ENCODE measurements around the gene NISCH.
A peak's percentile ranks its signal among the peaks of the same experiment; 100 is the strongest.
"Not testable (repeated sequence)": the region's sequence is repeated elsewhere in the genome, so short reads cannot be mapped to it uniquely, and the experiment has no call there.

The NISCH gene

DNA sequence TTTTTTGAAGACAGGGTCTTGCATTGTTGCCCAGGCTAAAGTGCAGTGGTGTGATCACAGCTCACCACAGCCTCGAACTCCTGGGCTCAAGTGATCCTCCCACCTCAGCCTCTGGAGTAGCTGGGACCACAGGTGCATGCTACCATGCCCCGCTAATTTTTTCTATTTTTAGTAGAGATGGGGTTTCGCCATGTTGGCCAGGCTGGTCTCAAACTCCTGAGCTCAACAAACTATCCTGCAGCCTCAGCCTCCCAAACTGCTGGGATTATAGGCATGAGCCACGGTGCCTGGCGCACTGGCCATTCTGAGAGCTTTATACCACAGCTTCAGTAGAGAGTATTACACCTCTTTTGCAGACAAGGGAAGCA, 71.3 kb downstream of the NISCH start:
- DNase-seq (ENCODE audit: low spot score) = not testable (repeated sequence)

- no peak for DNase-seq (ENCODE audit: low spot score)
These were observed 71.8 kb downstream of the NISCH start for GRCh38 chr3:52527039-52527731.

DNA sequence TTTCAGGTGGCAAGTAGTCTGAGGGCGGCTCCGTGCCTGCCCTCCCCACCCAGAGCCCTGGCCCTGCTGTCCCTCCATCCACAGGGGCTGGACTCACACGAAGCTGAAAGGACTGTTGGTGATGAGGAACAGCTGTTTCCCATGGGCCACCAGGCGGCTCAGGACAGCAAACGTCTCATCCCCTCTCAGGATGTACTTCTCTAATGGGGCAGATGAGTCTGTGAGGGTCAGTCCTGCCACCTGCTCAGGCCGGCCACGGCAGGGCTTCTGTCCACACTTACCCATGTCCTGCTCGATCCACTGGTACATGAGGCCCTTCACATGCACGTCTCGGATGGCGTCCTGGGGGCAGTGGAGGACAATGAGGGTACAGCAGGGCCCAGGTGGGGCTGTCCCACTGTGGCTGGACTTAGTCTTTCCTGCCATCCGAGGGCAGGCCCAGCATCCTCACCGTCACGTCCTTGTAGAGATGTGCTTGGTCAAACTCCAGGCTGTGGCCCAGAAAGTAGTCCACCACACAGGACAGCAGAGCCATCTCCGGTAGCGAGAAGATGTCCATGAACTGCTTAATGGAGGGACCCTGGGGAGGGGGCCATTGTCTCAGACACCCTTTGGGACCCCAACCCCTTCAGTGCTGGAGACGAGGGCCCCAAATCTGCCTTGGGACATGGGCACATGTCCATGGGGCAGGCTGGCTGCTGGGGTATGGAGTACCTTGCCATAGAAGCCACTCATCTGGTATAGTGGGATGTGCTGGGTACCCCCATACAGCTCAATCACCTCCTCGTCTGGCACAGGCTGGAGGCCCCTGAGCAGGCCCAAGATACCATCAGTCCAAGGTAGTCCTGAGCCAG, 72.6 kb downstream of the NISCH start:
- DNase-seq (ENCODE audit: low spot score) = no peak

DNA sequence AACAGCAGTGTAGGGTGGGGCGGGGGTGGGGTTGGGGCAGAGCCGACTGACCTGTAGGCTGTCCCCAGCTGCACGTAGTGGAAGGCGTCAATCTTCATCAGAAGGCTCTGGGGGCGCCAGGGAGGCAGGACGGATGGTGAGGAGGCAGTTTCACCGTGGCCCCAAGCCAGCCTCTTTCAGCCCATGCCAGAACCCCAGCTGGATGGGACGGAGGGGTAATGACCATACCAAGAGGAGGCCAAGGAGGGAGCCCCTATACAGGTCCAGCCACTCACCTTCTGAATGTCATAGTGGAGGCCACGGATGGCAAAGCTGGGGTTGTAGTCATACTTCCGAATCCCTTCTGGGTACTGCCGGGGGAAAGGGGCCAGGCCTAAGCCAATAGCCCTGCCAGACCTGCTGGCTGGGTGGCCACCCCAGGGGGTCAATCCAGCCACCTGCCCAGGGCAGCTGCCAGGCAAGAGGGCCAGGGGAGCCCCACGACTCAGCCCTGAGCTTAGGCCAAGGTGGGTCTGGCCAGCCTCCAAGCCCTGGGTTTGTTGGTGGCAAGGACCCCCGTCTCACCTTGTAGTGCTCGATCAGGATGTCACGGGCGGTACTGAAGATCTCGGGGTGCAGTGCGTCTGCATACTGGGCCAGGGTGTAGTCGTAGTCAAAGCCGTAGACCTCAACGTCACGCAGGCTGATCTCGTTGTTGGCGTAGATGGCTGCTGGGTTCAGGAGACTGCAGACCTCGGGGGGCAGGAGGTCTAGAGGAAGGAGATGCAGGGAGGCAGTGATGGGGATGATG, 73.4 kb downstream of the NISCH start:
- no peak for DNase-seq (ENCODE audit: low spot score)

DNA sequence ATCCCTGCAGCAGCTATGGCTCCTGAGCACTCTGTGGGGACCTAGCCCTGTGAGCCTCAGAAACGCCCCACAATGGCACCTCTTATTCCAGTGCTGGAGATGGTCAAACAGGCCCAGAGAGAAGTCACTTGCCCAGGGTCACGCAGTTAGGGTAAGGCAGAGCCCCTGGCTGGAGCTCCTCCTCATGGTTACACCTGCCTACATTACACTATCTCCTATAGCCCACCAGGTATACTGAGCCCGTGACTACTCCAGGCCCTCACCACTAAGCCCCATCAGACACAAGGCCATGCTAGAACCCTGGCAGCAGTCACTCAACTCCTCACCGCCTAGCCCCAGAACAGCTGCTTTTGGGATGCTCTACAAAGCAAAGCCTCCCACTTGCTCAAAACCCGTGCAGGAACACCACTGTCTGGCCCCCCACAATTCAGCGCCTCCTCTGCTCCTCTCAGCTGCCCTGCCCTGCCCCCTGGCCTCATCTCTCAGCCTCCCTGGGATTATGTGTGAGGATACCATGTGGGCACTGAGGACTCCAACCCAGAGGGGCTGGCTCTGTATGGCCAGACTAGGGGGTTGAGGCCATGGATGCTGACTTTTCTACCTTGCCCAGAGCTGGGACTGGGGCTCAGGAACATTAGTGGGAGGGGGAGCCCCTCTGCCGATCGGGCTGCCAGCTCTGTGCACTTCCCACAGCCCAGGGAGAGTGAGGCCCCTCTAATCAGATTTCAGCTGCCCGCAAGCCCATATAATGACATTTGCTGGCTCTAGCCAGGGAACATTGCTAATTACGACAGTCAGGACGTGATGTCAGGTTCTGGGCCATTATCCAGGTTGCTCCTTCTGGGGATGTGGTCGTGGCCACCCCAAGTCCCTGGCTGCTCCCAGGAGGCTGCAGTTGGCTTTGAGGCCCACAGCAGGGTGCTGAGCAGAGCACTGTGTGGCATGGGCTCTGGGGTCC, 74.3 kb downstream of the NISCH start:
- DNase-seq (ENCODE audit: low spot score) = no peak

DNA sequence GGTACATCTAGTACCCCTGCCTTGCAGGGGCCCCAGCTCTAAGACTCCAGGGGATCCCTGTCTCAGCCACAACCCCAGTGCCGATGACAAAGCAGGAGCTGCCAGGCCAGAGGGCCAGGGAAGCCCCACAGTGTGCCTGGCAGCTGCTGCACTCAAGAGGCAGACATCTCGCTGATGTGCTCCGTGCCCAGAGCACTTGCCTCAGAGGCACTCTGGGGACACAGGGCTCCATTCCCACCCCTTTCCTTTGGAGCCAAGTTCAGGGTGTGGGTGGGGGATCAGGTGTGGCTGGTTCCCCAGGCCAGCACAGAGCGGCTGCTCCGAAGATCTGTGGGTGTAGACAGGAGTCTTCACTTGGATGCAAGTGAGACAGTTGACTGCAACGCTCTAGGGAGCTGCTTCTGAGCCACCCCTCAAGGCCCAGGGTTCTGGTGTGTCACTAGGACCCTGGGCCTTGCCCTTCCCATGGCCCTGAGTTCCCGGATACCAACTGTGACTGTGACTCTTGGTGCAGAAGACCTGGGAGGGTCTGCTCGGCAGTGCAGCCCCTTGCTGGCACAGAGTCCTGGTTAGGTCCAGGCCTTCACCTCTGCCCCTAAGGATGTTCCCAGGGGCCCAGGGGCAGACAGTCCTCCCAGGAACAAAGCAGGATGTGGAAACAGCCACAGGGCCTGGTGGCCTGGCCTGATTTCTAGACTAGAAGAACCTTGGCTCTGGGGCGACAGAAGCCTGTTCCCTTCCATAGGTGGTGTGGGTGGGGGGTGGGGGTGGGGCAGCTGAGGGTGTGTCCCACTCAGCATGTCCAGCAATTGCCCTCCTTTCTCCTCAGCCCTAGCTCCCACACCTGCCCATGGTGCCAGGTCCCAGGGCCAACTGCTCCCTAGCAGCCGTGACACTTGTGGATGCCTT, 75.8 kb downstream of the NISCH start:
- DNase-seq (ENCODE audit: low spot score) = no peak

GRCh38 chr3:52531860-52532516, 76.6 kb downstream of the NISCH start:
- no peak for DNase-seq (ENCODE audit: low spot score)

GRCh38 chr3:52532517-52532837, 77.1 kb downstream of the NISCH start:
- no peak for DNase-seq (ENCODE audit: low spot score)

DNA sequence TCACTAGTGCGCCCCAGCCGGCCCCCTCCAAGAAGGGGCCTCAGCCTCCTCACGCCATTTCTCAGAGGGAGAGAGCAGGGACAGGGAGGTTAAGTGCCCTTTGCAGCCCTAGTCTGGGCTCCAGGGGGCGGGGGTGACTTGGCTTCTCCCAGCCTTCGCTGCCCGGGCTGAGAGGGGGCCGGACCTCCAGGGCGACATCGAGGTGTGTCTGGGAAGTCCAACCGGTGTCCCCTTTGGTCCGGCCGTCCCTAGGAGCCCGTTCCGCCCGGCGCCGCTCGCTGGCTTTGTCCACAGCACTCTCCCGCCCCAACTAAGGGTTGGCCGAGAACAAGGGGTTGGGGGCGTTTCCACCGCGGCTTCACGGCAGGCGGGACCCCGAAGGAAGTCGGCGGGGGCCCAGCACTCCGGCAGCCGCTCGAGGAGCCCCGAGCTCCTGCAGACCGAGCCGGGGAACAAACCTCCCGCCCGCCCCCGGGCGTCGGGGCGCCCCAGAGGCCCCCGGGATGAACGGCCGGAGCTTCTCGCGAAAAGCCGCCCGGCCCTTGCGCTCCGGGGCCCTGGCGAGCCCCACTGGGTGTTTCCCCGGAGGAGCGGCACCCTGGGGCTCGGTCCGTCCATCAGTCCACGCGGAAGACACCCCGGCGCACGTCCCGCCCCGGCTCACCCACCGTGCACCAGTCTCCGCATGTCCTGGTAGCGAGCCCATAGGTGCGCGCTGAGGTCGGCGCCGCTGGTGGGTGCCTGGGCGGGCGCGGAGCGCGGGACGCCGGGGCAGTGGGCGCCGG, 77.6 kb downstream of the NISCH start:
- DNase-seq (ENCODE audit: low spot score) = no peak

DNA sequence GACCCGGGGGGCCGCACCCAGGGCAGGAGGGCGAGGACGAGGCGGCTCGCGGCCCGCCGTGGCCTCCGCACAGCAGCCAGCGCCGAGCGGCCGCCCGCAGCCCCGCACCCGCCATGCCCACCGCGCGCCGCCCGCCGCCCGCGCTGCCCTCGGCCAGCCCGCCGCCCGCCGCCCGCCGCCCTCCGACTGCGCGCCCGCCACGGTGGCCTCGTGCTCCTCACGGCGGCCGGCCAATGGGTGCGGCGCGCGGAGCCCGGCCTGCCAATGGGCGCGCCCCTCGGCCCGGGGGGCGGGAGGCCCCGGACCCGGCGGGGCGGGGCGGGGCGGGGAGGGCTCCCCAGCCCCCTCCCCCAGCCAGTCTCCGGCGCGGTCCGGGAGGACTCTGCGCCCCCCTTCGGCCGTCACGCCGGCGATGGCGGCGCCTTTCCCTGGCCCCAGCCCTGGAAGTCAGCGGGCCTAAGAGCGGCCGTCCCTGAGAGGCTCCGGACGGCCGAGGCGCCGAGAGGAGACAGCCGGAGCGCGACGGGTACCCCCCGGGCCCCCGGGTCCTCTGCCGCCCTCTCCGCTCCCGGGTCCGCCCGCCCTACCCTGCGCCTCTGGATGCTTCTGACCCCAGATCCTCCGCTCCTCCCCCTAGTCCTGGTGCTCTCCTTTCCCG, 78.3 kb downstream of the NISCH start, which contains the start of gene NT5DC2:
NT5DC2 (minus strand) TSS at position 235 of the 658 bp plus-strand sequence; CDS start at position 115, 120 bp downstream.
- peak; percentile 59 for DNase-seq (ENCODE audit: low spot score)

DNA sequence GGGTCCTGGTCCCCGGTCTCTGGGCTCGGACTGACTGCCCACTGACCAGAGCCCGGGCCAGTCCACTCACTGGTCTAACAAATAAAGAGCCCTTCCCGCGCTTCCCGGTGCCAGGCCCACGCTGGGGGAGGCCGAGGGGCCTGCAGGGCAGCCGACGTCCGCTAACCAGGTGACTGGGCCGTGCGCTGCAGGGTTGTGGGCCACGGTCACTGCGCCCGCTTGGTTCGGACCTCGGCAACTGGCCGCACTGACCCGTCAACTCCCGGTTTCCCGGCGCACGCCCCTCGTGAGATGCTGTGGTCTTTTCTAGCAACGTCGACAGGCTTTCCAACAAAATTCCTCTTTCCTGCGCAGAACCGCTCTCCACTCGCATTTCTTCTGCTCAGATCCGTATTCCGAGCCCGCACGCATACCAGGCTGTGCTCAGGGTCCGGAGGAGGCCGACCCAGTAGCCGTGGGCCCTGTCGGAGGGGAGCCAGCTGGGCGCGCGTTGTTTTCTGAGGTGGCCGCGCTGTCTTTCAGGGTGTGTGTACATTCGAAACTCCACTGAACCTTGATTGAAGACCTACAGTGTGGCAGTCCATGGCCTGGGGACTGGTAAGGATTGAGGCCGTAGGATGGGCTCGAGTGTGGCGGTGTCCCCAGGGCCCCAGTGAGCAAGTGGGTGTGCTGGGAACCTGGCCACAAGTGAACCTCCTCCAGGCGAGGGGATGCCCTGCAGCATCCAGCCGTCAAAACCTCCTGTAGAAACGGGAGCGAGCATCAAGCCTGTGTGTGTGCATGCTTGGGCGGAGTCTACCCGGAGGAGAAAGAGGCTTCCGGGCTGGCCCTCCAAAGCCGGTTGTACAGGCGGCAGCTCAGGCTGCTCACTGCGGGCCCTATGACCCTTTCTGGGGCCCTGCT, 79.1 kb downstream of the NISCH start:
- DNase-seq (ENCODE audit: low spot score) = no peak

GRCh38 chr3:52535411-52536111, 80.2 kb downstream of the NISCH start:
- DNase-seq (ENCODE audit: low spot score) = no peak

DNA sequence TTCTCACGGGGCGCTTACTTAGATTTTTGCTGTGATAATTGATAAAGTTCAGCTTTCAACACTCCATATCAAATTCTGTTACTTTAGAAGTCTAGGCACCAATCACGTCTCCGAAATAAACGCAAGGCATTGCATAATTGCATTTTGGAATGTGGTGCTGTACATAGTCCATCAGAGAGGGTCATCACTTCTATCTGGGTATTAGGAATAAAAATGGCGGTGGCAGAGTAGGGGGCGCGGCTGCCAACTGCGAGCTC, 80.6 kb downstream of the NISCH start:
- no peak for DNase-seq (ENCODE audit: low spot score)

DNA sequence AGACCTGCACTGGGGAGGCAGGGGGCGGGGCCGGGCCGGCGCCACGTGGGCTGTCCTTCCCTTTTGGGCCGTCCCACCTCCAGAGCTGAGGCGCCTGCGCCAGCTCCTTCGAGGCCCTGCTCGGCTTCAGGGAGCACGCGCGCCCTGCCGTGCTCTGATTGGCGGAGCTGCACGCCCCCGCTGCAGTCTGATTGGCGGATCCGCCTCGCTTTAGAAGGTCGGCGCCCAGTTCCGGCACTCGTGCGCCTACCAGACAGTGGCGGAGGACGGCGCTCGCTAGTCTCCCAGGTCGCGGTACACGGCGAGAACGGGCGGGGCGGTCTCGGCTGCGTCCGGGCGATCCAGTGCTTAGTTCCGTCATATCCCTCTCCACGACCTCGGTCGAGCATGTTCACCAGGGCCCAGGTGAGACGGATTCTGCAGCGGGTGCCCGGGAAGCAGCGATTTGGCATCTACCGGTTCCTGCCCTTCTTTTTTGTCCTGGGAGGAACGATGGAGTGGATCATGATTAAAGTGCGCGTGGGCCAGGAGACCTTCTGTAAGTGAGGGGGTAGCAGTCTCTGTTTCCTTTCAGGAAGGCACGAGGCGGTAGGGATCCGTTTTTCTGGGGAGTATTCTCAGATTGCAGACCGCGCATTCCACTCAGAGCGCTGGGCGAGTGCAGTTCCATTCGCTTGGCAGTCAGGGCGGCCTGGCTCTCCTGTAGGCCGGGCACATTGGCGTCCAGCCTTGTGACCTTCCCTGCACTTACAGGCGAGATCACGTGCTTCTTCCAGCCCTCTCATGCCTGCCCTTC, 81.2 kb downstream of the NISCH start, which contains the start of gene UQCC5:
UQCC5 (plus strand) TSS at position 237 of the 796 bp plus-strand sequence; CDS start at position 388, 151 bp downstream.
- DNase-seq (ENCODE audit: low spot score) = peak; percentile 97

GRCh38 chr3:52537165-52537620, 81.8 kb downstream of the NISCH start:
- no peak for DNase-seq (ENCODE audit: low spot score)
